ENCODE measurements around the gene ENOX2. TPM values are rescaled to one million over a fixed set of nuclear protein-coding genes. Genes with fewer than 3 reads are reported as not detected.

ENOX2 gene
- total RNA-seq, 1 experiment from 2014 or later = 21.4 TPM

GRCh38 chrX:130772105-130772775, 130.8 kb downstream of the ENOX2 start:
- H3K9me3 ChIP-seq (ENCODE audit: insufficient read depth, low read depth) = no peaks in the 10 kb centered on the region
- DNase-seq = peak; percentile 14 to 90
- intact Hi-C loops (cut with micrococcal nuclease; ENCODE audit: unreplicated experiment) = no loop called here
- TF ChIP-seq EZH2 (IDR thresholded peaks at IDR 0.05; ENCODE audit: low read depth) (no peak), CTCF (conservative IDR thresholded peaks at IDR 0.05) (no peak)
- no peak overlapping the region for H3K4me3 ChIP-seq
- no peaks in the 10 kb centered on the region for H4K20me1 ChIP-seq (ENCODE audit: insufficient read depth)
- POLR2A ChIA-PET (ENCODE audit: unreplicated experiment) = no interaction called here
- H3K79me2 ChIP-seq (ENCODE audit: low read depth) = no peaks in the 10 kb centered on the region
- peak overlapping the region; percentile 48 for H3K4me2 ChIP-seq
- H3K9me2 ChIP-seq (ENCODE audit: insufficient read depth) = 0 out of 2 replicates have a peak, but pooled peaks cover 4% of the 10 kb centered on the region
- peaks cover 40% of the 10 kb centered on the region for H3K4me1 ChIP-seq (replicated peaks; ENCODE audit: insufficient read depth)
- H3F3A ChIP-seq (ENCODE audit: insufficient read depth, low read depth) = peaks cover 24% of the 10 kb centered on the region; the same call in 1 of the 2 replicates
- H3K27ac ChIP-seq = peak overlapping the region; percentile 29
- H3K27me3 ChIP-seq (ENCODE audit: insufficient read depth, low read depth) = no peaks in the 10 kb centered on the region
- no peaks in the 10 kb centered on the region for H3K36me3 ChIP-seq (ENCODE audit: low read depth)
- H2AFZ ChIP-seq = no peak overlapping the region
- CTCF ChIA-PET = no interaction called here
- BruUV-seq (replicated peaks) = no TSS peak

GRCh38 chrX:130771648-130772047, 131.4 kb downstream of the ENOX2 start:
- no peak for DNase-seq
- Histone ChIP-seq H3K9me2 (ENCODE audit: insufficient read depth) (0 out of 2 replicates have a peak, but pooled peaks cover 4% of the 10 kb centered on the region), H3K79me2 (ENCODE audit: low read depth) (no peaks in the 10 kb centered on the region), H3K36me3 (ENCODE audit: low read depth) (no peaks in the 10 kb centered on the region), H3K4me2 (peak overlapping the region; percentile 48; the same call in 1 of the 2 replicates), H2AFZ (no peak overlapping the region), H3K9me3 (ENCODE audit: insufficient read depth, low read depth) (no peaks in the 10 kb centered on the region), H3F3A (ENCODE audit: insufficient read depth, low read depth) (peaks cover 24% of the 10 kb centered on the region; the same call in 1 of the 2 replicates), H3K4me3 (no peak overlapping the region), H4K20me1 (ENCODE audit: insufficient read depth) (no peaks in the 10 kb centered on the region), H3K4me1 (replicated peaks; ENCODE audit: insufficient read depth) (peaks cover 40% of the 10 kb centered on the region), H3K27me3 (ENCODE audit: insufficient read depth, low read depth) (no peaks in the 10 kb centered on the region), H3K27ac (peak overlapping the region; percentile 29; the same call in 1 of the 2 replicates)
- CTCF ChIA-PET = interaction anchor here (0.5 kb wide), 1 partner anchor 911 kb away, joined by 4 read pairs; no protein-coding TSS in a partner anchor
- no TSS peak for BruUV-seq (replicated peaks)
- no peak for TF ChIP-seq EZH2 (IDR thresholded peaks at IDR 0.05; ENCODE audit: low read depth)
- no peak for TF ChIP-seq CTCF (conservative IDR thresholded peaks at IDR 0.05)
- intact Hi-C loops (cut with micrococcal nuclease; ENCODE audit: unreplicated experiment) = no loop called here
- POLR2A ChIA-PET (ENCODE audit: unreplicated experiment) = no interaction called here

- Histone ChIP-seq H3K4me1 (replicated peaks; ENCODE audit: insufficient read depth) (peaks cover 40% of the 10 kb centered on the region), H3K79me2 (ENCODE audit: low read depth) (no peaks in the 10 kb centered on the region), H3K4me3 (no peak overlapping the region), H3K9me2 (ENCODE audit: insufficient read depth) (0 out of 2 replicates have a peak, but pooled peaks cover 4% of the 10 kb centered on the region), H3K36me3 (ENCODE audit: low read depth) (no peaks in the 10 kb centered on the region), H3K9me3 (ENCODE audit: insufficient read depth, low read depth) (no peaks in the 10 kb centered on the region), H4K20me1 (ENCODE audit: insufficient read depth) (no peaks in the 10 kb centered on the region), H3K27me3 (ENCODE audit: insufficient read depth, low read depth) (no peaks in the 10 kb centered on the region), H3K27ac (no peak overlapping the region), H3F3A (ENCODE audit: insufficient read depth, low read depth) (peaks cover 24% of the 10 kb centered on the region; the same call in 1 of the 2 replicates), H2AFZ (no peak overlapping the region), H3K4me2 (peak overlapping the region; percentile 48; the same call in 1 of the 2 replicates)
- DNase-seq = no peak
- TF ChIP-seq EZH2 (IDR thresholded peaks at IDR 0.05; ENCODE audit: low read depth) (no peak), CTCF (conservative IDR thresholded peaks at IDR 0.05) (no peak)
- CTCF ChIA-PET = interaction anchor here (0.5 kb wide), 1 partner anchor 911 kb away, joined by 4 read pairs; no protein-coding TSS in a partner anchor
- POLR2A ChIA-PET (ENCODE audit: unreplicated experiment) = no interaction called here
- intact Hi-C loops (cut with micrococcal nuclease; ENCODE audit: unreplicated experiment) = no loop called here
- no TSS peak for BruUV-seq (replicated peaks)
Observed at GRCh38 chrX:130771230-130771629, 131.8 kb downstream of the ENOX2 start.

Measured in PC-9 (cell line).